GM12878 (cell line): ENCODE measurements around the gene PAGE4.

Experiments used
- CEBPB ChIP-seq, 2 experiments: fragments of 150-350 bp in 1 of 2; IDR thresholded peaks; 2 replicates each; pipeline ENCODE4 v1.6.1; 2012 to 2014; ENCODE audit warnings: low read depth in 2 of 2, low read length in 2 of 2, borderline replicate concordance in 1 of 2, inconsistent platforms in 1 of 2
- EZH2 ChIP-seq: IDR thresholded peaks from 2 replicates; pipeline ENCODE4 v1.6.1; 2012; ENCODE audit warnings: low read depth, mild to moderate bottlenecking, control low read depth, inconsistent platforms, low read length, borderline replicate concordance; ENCODE audit not compliant: control insufficient read depth
- FOS ChIP-seq: IDR thresholded peaks from 3 replicates; pipeline ENCODE4 v1.6.1; 2011; ENCODE audit warnings: borderline replicate concordance; ENCODE audit not compliant: insufficient read length; ENCODE audit errors: extremely low read depth
- POLR2A ChIP-seq: IDR thresholded peaks from 2 replicates; pipeline ENCODE4 v1.6.1; 2011; ENCODE audit warnings: low read depth, mild to moderate bottlenecking, low read length
- POLR2AphosphoS5 ChIP-seq: IDR thresholded peaks from 2 replicates; pipeline ENCODE4 v1.6.1; 2011; ENCODE audit warnings: mild to moderate bottlenecking, low read length, inconsistent platforms
- RCOR1 ChIP-seq: conservative IDR thresholded peaks from 2 replicates; pipeline ENCODE4 v1.6.1; 2012; ENCODE audit warnings: low read depth, low read length, improper control_type of control experiment
- SMC3 ChIP-seq: IDR thresholded peaks from 2 replicates; pipeline ENCODE4 v1.6.1; 2011; ENCODE audit warnings: low read length, improper control_type of control experiment, borderline replicate concordance
- SPI1 ChIP-seq: IDR thresholded peaks from 2 replicates; pipeline ENCODE4 v1.6.1; 2011; ENCODE audit warnings: low read depth, mild to moderate bottlenecking, low read length, moderate library complexity, borderline replicate concordance; ENCODE audit not compliant: insufficient read depth
- TAF1 ChIP-seq: IDR thresholded peaks from 2 replicates; pipeline ENCODE4 v1.6.1; 2011; ENCODE audit warnings: mild to moderate bottlenecking, low read depth, low read length, borderline replicate concordance
- TF ChIP-seq, protein P1 (sequence below): fragments of 450-650 bp; IDR thresholded peaks from 2 replicates; pipeline ENCODE4 v1.6.1; 2017; ENCODE audit warnings: low read depth, mild to moderate bottlenecking, moderate library complexity

DNA sequence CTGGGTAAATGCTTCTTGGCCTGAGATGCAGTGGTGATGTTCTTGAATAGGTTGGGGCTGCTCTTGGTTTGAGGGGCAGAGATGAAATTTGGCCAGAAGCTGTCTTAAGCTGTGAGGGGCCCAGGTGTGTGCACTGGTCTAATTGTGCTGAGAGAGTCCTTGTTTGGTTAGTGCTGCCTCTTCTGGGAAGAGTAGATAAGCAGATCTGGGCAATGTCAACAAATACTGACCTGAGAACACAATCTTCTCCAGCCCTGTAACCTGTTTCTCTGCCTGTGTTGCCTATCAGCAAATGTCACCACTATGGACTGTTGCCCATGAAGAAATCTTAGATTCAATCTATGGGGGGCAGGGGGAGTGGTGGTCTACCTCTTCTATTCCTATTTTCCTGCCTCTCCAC is 33.0 kb downstream of the PAGE4 start:
- TF ChIP-seq FOS = no peak
- TF ChIP-seq POLR2AphosphoS5 = no peak
- TF ChIP-seq, protein P1, sequence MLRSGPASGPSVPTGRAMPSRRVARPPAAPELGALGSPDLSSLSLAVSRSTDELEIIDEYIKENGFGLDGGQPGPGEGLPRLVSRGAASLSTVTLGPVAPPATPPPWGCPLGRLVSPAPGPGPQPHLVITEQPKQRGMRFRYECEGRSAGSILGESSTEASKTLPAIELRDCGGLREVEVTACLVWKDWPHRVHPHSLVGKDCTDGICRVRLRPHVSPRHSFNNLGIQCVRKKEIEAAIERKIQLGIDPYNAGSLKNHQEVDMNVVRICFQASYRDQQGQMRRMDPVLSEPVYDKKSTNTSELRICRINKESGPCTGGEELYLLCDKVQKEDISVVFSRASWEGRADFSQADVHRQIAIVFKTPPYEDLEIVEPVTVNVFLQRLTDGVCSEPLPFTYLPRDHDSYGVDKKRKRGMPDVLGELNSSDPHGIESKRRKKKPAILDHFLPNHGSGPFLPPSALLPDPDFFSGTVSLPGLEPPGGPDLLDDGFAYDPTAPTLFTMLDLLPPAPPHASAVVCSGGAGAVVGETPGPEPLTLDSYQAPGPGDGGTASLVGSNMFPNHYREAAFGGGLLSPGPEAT = no peak
- TF ChIP-seq POLR2A = no peak
- TF ChIP-seq TAF1 = no peak
- TF ChIP-seq SMC3 = no peak
- no peak for TF ChIP-seq CEBPB (IDR thresholded peaks at IDR 0.05; ENCODE audit: borderline replicate concordance in 1 of 2, low read depth in 2 of 2, low read length in 2 of 2)
- no peak for TF ChIP-seq EZH2
- TF ChIP-seq RCOR1 = no peak
- no peak for TF ChIP-seq SPI1
